Vagina (tissue), 2 donors: ENCODE measurements around the gene MLKL. TPM values are rescaled to one million over a fixed set of nuclear protein-coding genes. Genes with fewer than 3 reads are reported as not detected.
A peak's percentile ranks its signal among the peaks of the same experiment; 100 is the strongest.

Experiments
- DNase-seq, 2 donors: peaks; one replicate each; pipeline ENCODE4 v3.0.0-alpha.2; 2017; ENCODE audit errors: extremely low spot score in 2 of 2
- H3K27ac ChIP-seq: fragments of 200-600 bp; sonication (generic); one replicate; pipeline ENCODE4 v1.5.1; 2019
- H3K27me3 ChIP-seq: fragments of 200-600 bp; sonication (generic); one replicate; pipeline ENCODE4 v1.5.1; 2019
- H3K36me3 ChIP-seq, 2 donors: fragments of 200-600 bp; sonication (generic); one replicate each; pipeline ENCODE4 v1.5.1; 2017 to 2019
- H3K4me1 ChIP-seq: fragments of 200-600 bp; sonication (generic); one replicate; pipeline ENCODE4 v1.5.1; 2019
- H3K4me3 ChIP-seq, 2 donors: fragments of 200-600 bp; sonication (generic); 1 replicate in 1 of 2; 2 replicates in 1 of 2; pipeline ENCODE4 v1.5.1; 2016 to 2019
- H3K9me3 ChIP-seq: fragments of 200-600 bp; sonication (generic); one replicate; pipeline ENCODE4 v1.5.1; 2019
- POLR2A ChIP-seq, 2 donors: fragments of 450-650 bp; IDR thresholded peaks; one replicate each; pipeline ENCODE4 v1.6.1; 2017; ENCODE audit warnings: antibody characterized with exemption in 2 of 2, mild to moderate bottlenecking in 2 of 2, moderate library complexity in 2 of 2
- POLR2AphosphoS5 ChIP-seq, 2 donors: sonication (generic); formaldehyde crosslinking; IDR thresholded peaks; one replicate each; pipeline ENCODE4 v1.9.0; 2017; ENCODE audit warnings: antibody characterized with exemption in 2 of 2, mild to moderate bottlenecking in 2 of 2, low read depth in 1 of 2; ENCODE audit not compliant: insufficient read depth in 1 of 2
- intact Hi-C: fragments of 100-400 bp; cut with DNase I; formaldehyde crosslinking; loops from one replicate; pipeline ENCODE4 v1.15.1; 2023
- total RNA-seq: library from RNA; depleted of rRNA; stranded (reverse); fragments of >200 nt; gene quantifications from one replicate; pipeline ENCODE4 v1.2.3, GENCODE V29; 2016
- TF ChIP-seq, protein P1 (sequence below), 3 experiments: fragments of 450-650 bp in 2 of 3; fragments of 200-600 bp in 1 of 3; sonication (generic) in 1 of 3; IDR thresholded peaks; one replicate each; pipeline ENCODE4 v1.5.1; 2017 to 2019; ENCODE audit warnings: antibody characterized with exemption in 3 of 3, mild to moderate bottlenecking in 2 of 3, moderate library complexity in 2 of 3

Gene MLKL
- total RNA-seq, 1 donor from 2014 or later = 40.0 TPM

- H3K27me3 ChIP-seq = no peaks in the 10 kb centered on the region
- intact Hi-C loops = no loop called here
- H3K27ac ChIP-seq = no peak overlapping the region
- TF ChIP-seq, protein P1, sequence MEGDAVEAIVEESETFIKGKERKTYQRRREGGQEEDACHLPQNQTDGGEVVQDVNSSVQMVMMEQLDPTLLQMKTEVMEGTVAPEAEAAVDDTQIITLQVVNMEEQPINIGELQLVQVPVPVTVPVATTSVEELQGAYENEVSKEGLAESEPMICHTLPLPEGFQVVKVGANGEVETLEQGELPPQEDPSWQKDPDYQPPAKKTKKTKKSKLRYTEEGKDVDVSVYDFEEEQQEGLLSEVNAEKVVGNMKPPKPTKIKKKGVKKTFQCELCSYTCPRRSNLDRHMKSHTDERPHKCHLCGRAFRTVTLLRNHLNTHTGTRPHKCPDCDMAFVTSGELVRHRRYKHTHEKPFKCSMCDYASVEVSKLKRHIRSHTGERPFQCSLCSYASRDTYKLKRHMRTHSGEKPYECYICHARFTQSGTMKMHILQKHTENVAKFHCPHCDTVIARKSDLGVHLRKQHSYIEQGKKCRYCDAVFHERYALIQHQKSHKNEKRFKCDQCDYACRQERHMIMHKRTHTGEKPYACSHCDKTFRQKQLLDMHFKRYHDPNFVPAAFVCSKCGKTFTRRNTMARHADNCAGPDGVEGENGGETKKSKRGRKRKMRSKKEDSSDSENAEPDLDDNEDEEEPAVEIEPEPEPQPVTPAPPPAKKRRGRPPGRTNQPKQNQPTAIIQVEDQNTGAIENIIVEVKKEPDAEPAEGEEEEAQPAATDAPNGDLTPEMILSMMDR (IDR thresholded peaks at IDR 0.05) = no peak
- no peak for TF ChIP-seq POLR2A (IDR thresholded peaks at IDR 0.05)
- TF ChIP-seq POLR2AphosphoS5 (IDR thresholded peaks at IDR 0.05; ENCODE audit: insufficient read depth in 1 of 2, low read depth in 1 of 2) = no peak
- H3K4me1 ChIP-seq = no peaks in the 10 kb centered on the region
- peaks cover 0 to 83% of the 10 kb centered on the region in 2 donors for H3K36me3 ChIP-seq
- no peak overlapping the region for H3K4me3 ChIP-seq
- no peaks in the 10 kb centered on the region for H3K9me3 ChIP-seq
- no peak for DNase-seq
Measured at GRCh38 chr16:74627506-74628220, 73.0 kb downstream of the MLKL start.

- Histone ChIP-seq H3K4me3 (no peak overlapping the region), H3K27ac (no peak overlapping the region), H3K9me3 (no peaks in the 10 kb centered on the region), H3K4me1 (no peaks in the 10 kb centered on the region), H3K36me3 (peaks cover 0 to 82% of the 10 kb centered on the region in 2 donors), H3K27me3 (no peaks in the 10 kb centered on the region)
- intact Hi-C loops = no loop called here
- TF ChIP-seq, protein P1 (IDR thresholded peaks at IDR 0.05) = no peak
- TF ChIP-seq POLR2AphosphoS5 (IDR thresholded peaks at IDR 0.05; ENCODE audit: insufficient read depth in 1 of 2, low read depth in 1 of 2) = no peak
- no peak for TF ChIP-seq POLR2A (IDR thresholded peaks at IDR 0.05)
- DNase-seq = no peak
Measured at GRCh38 chr16:74626741-74627416, 73.8 kb downstream of the MLKL start.

- Histone ChIP-seq H3K27ac (no peak overlapping the region), H3K36me3 (peaks cover 0 to 71% of the 10 kb centered on the region in 2 donors), H3K4me1 (no peaks in the 10 kb centered on the region), H3K4me3 (no peak overlapping the region), H3K9me3 (no peaks in the 10 kb centered on the region), H3K27me3 (no peaks in the 10 kb centered on the region)
- TF ChIP-seq POLR2AphosphoS5 (IDR thresholded peaks at IDR 0.05; ENCODE audit: insufficient read depth in 1 of 2, low read depth in 1 of 2) (no peak), POLR2A (IDR thresholded peaks at IDR 0.05) (no peak)
- TF ChIP-seq, protein P1 (IDR thresholded peaks at IDR 0.05) = no peak
- intact Hi-C loops = no loop called here
- DNase-seq = no peak
Measured at GRCh38 chr16:74625500-74626350, 74.9 kb downstream of the MLKL start.

- no peak for TF ChIP-seq POLR2A (IDR thresholded peaks at IDR 0.05)
- Histone ChIP-seq H3K4me3 (no peak overlapping the region), H3K36me3 (peaks cover 0 to 52% of the 10 kb centered on the region in 2 donors), H3K27me3 (no peaks in the 10 kb centered on the region), H3K9me3 (no peaks in the 10 kb centered on the region), H3K27ac (no peak overlapping the region), H3K4me1 (no peaks in the 10 kb centered on the region)
- no peak for DNase-seq
- intact Hi-C loops = no loop called here
Measured at GRCh38 chr16:74623839-74624235, 76.8 kb downstream of the MLKL start.

DNA sequence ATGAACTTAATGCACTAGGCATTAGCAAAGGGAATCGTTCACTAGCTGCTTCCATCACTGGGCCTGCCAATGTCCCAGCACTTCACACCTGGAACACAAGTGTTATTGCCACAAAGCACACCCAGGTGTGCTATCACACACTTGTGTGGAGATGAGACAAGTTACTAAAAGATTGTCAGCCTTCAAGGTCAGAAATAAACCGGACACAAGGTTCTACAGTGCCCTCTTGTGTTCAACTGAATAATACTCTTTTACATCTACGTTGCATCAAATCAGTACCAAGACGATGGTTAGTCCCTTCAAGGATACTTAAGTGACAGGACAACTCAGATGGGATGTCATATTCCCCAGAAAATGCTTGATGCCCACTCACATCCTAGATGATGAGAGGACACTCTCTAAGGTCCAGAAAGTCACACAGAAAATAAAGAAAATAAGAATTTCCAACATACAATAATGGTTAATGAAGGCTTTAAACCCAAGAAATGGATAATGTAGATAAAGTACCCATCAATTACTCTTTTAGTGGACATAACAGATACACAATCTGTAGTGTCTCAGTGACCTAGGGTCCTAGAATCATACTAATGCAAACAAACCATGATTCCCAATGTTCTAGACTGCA is 77.3 kb downstream of the MLKL start:
- H3K27me3 ChIP-seq = no peaks in the 10 kb centered on the region
- TF ChIP-seq, protein P1 (IDR thresholded peaks at IDR 0.05) = peak; percentile 31 to 60 (median 36)
- TF ChIP-seq POLR2AphosphoS5 (IDR thresholded peaks at IDR 0.05; ENCODE audit: insufficient read depth in 1 of 2, low read depth in 1 of 2) (no peak), POLR2A (IDR thresholded peaks at IDR 0.05) (no peak)
- H3K27ac ChIP-seq = no peak overlapping the region
- DNase-seq = no peak
- H3K4me3 ChIP-seq = no peak overlapping the region
- H3K9me3 ChIP-seq = no peaks in the 10 kb centered on the region
- H3K4me1 ChIP-seq = no peaks in the 10 kb centered on the region
- intact Hi-C loops = no loop called here
- peaks cover 0 to 47% of the 10 kb centered on the region in 2 donors for H3K36me3 ChIP-seq
